OCI-LY7 (cell line): Measurements from ENCODE around the gene TNFRSF8. TPM values are rescaled to one million over a fixed set of nuclear protein-coding genes. Genes with fewer than 3 reads are reported as not detected.
A peak's percentile ranks its signal among the peaks of the same experiment; 100 is the strongest.
"Not testable (repeated sequence)": the region's sequence is repeated elsewhere in the genome, so short reads cannot be mapped to it uniquely, and the experiment has no call there.

ENCODE experiments used
- BruUV-seq: library from RNA; stranded (reverse); fragments of 400-500 nt; replicated peaks from 2 replicates; lab custom pipeline; 2021; lab: Mats Ljungman, UMichigan
- CTCF ChIA-PET: fragments of 300-600 bp; sonication (Branson Sonifier 250); formaldehyde crosslinking; loops from one replicate; lab custom pipeline; 2022; ENCODE audit warnings: antibody characterized with exemption; ENCODE audit not compliant: unreplicated experiment; lab: Charles Lee
- POLR2A ChIA-PET: fragments of 300-600 bp; sonication (Branson Sonifier 250); formaldehyde crosslinking; loops from one replicate; lab custom pipeline; 2022; ENCODE audit warnings: antibody characterized with exemption; lab: Charles Lee
- DNase-seq: peaks from one replicate; pipeline ENCODE4 v3.0.0-alpha.2; 2015; ENCODE audit warnings: low spot score
- H2AFZ ChIP-seq: fragments of 200-600 bp; sonication (generic), shearing (Covaris generic); 2 replicates; pipeline ENCODE4 v1.6.1; 2014; ENCODE audit warnings: mild to moderate bottlenecking, antibody characterized with exemption, low read length, moderate library complexity
- H3K27ac ChIP-seq: fragments of 200-600 bp; sonication (generic); 2 replicates; pipeline ENCODE4 v1.5.1; 2014; ENCODE audit warnings: mixed run types, low read depth, mild to moderate bottlenecking, moderate library complexity, low read length, inconsistent platforms; ENCODE audit not compliant: poor library complexity, severe bottlenecking
- H3K36me3 ChIP-seq: fragments of 200-600 bp; sonication (generic); 2 replicates; pipeline ENCODE4 v1.6.1; 2014; ENCODE audit warnings: mild to moderate bottlenecking, antibody characterized with exemption, low read length, moderate library complexity, mixed read lengths; ENCODE audit not compliant: insufficient read depth
- H3K4me1 ChIP-seq: fragments of 200-600 bp; sonication (generic); 2 replicates; pipeline ENCODE4 v1.5.1; 2014; ENCODE audit warnings: mild to moderate bottlenecking, low read length; ENCODE audit not compliant: insufficient read depth, poor library complexity, severe bottlenecking
- H3K4me2 ChIP-seq: fragments of 200-600 bp; sonication (generic); 2 replicates; pipeline ENCODE4 v1.6.1; 2014; ENCODE audit warnings: mild to moderate bottlenecking, low read length
- H3K4me3 ChIP-seq: fragments of 200-600 bp; sonication (generic); 2 replicates; pipeline ENCODE4 v1.5.1; 2014; ENCODE audit warnings: mild to moderate bottlenecking, low read depth, low read length; ENCODE audit not compliant: poor library complexity, severe bottlenecking
- H3K79me2 ChIP-seq: fragments of 200-600 bp; sonication (generic); 2 replicates; pipeline ENCODE4 v1.6.1; 2016; ENCODE audit warnings: low read depth, mild to moderate bottlenecking, low read length, moderate library complexity, mixed read lengths; ENCODE audit not compliant: insufficient read depth
- H3K9me2 ChIP-seq: fragments of 200-600 bp; sonication (generic); 2 replicates; pipeline ENCODE4 v1.6.1; 2016; ENCODE audit warnings: mild to moderate bottlenecking, low read length, mixed read lengths; ENCODE audit not compliant: insufficient read depth
- H3K9me3 ChIP-seq: fragments of 200-600 bp; sonication (generic); 2 replicates; pipeline ENCODE4 v1.6.1; 2014; ENCODE audit warnings: mild to moderate bottlenecking, mixed run types, low read length, mixed read lengths
- H4K20me1 ChIP-seq: fragments of 200-600 bp; sonication (generic); 2 replicates; pipeline ENCODE4 v1.6.1; 2014; ENCODE audit warnings: mild to moderate bottlenecking, antibody characterized with exemption, low read length, moderate library complexity, mixed read lengths; ENCODE audit not compliant: insufficient read depth
- CTCF ChIP-seq: fragments of 200-600 bp; sonication (generic); conservative IDR thresholded peaks from 2 replicates; pipeline ENCODE4 v1.5.1; 2014; ENCODE audit warnings: mild to moderate bottlenecking, antibody characterized with exemption, low read length, moderate library complexity, mixed read lengths
- EZH2phosphoT487 ChIP-seq: fragments of 200-600 bp; sonication (generic); IDR thresholded peaks from 2 replicates; pipeline ENCODE4 v1.6.1; 2018; ENCODE audit warnings: low read depth, borderline replicate concordance, mild to moderate bottlenecking, mixed run types, antibody characterized with exemption, low read length, moderate library complexity, mixed read lengths
- intact Hi-C: fragments of 100-400 bp; cut with micrococcal nuclease; formaldehyde crosslinking; loops from one replicate; pipeline ENCODE4 v1.10.0; 2022; ENCODE audit not compliant: unreplicated experiment
- total RNA-seq, 2 experiments: library from RNA; depleted of rRNA in 1 of 2; stranded (reverse); fragments of >200 nt in 1 of 2; shearing (Covaris generic) in 1 of 2; gene quantifications; 2 replicates each; pipeline ENCODE4 v1.2.3, GENCODE V29; 2014 to 2022

TNFRSF8 gene
- total RNA-seq, 2 experiments from 2014 or later = 0.29 TPM; not detected in 1

GRCh38 chr1:12104417-12104816 lies 41.3 kb downstream of the TNFRSF8 start:
- TF ChIP-seq CTCF (no peak), EZH2phosphoT487 (no peak)

GRCh38 chr1:12106153-12106552 lies 43.0 kb downstream of the TNFRSF8 start:
- no peaks in the 10 kb centered on the region for H3K36me3 ChIP-seq
- H3K4me1 ChIP-seq = no peaks in the 10 kb centered on the region
- intact Hi-C loops = no loop called here
- no peak for DNase-seq
- no peaks in the 10 kb centered on the region for H4K20me1 ChIP-seq
- no peaks in the 10 kb centered on the region for H3K9me2 ChIP-seq
- TF ChIP-seq CTCF (no peak), EZH2phosphoT487 (no peak)
- no TSS peak for BruUV-seq
- POLR2A ChIA-PET = no interaction called here
- H3K9me3 ChIP-seq = no peaks in the 10 kb centered on the region
- CTCF ChIA-PET = interaction anchor here (0.6 to 0.8 kb wide), 2 partner anchors 14 to 128 kb away, joined by 3 read pairs; no protein-coding TSS in a partner anchor
- H3K79me2 ChIP-seq = no peaks in the 10 kb centered on the region
- no peak overlapping the region for H3K27ac ChIP-seq
- H2AFZ ChIP-seq = no peak overlapping the region
- no peak overlapping the region for H3K4me2 ChIP-seq
- H3K4me3 ChIP-seq = no peak overlapping the region

More at GRCh38 chr1:12104417-12104816, 41.3 kb downstream of the TNFRSF8 start:
- CTCF ChIA-PET = no interaction called here
- no peaks in the 10 kb centered on the region for H3K36me3 ChIP-seq
- H3K9me3 ChIP-seq = no peaks in the 10 kb centered on the region
- H3K9me2 ChIP-seq = no peaks in the 10 kb centered on the region
- H3K79me2 ChIP-seq = no peaks in the 10 kb centered on the region
- intact Hi-C loops = no loop called here
- H2AFZ ChIP-seq = no peak overlapping the region
- no peaks in the 10 kb centered on the region for H3K4me1 ChIP-seq
- H3K27ac ChIP-seq = no peak overlapping the region
- POLR2A ChIA-PET = no interaction called here
- no peak overlapping the region for H3K4me2 ChIP-seq
- H3K4me3 ChIP-seq = no peak overlapping the region
- no peak for DNase-seq
- no TSS peak for BruUV-seq
- no peaks in the 10 kb centered on the region for H4K20me1 ChIP-seq

GRCh38 chr1:12106861-12107260 lies 43.8 kb downstream of the TNFRSF8 start:
- H3K9me2 ChIP-seq, H3K4me1 ChIP-seq, H3K27ac ChIP-seq, H2AFZ ChIP-seq, H3K4me3 ChIP-seq, BruUV-seq, intact Hi-C loops, H3K79me2 ChIP-seq, H3K4me2 ChIP-seq, H3K36me3 ChIP-seq, H3K9me3 ChIP-seq, H4K20me1 ChIP-seq: not testable (repeated sequence)
- CTCF ChIA-PET = interaction anchor here (0.8 kb wide), 1 partner anchor 127 kb away, joined by 3 read pairs; no protein-coding TSS in a partner anchor
- peak; percentile 18 for DNase-seq
- POLR2A ChIA-PET = interaction anchor here (0.6 to 1.1 kb wide), 2 partner anchors 31 to 76 kb away, joined by 3 to 4 read pairs; no protein-coding TSS in a partner anchor
- TF ChIP-seq CTCF = peak; percentile 61
